AG09309 (cell line): ENCODE measurements around the gene NR5A2.

Source experiments
- DNase-seq: peaks from one replicate; pipeline ENCODE4 v3.0.0-alpha.2; 2010; ENCODE audit warnings: low read depth
- H3K4me3 ChIP-seq: 2 replicates; pipeline ENCODE4 v1.5.1; 2011; ENCODE audit warnings: mild to moderate bottlenecking, low read depth, low read length, moderate library complexity; ENCODE audit not compliant: control insufficient read depth
- TF ChIP-seq, protein P1 (sequence below): IDR thresholded peaks from 2 replicates; pipeline ENCODE4 v1.5.1; 2011; ENCODE audit warnings: mild to moderate bottlenecking, low read depth, low read length, inconsistent platforms; ENCODE audit not compliant: insufficient read depth, control insufficient read depth; ENCODE audit errors: missing control alignments

The NR5A2 gene

DNA sequence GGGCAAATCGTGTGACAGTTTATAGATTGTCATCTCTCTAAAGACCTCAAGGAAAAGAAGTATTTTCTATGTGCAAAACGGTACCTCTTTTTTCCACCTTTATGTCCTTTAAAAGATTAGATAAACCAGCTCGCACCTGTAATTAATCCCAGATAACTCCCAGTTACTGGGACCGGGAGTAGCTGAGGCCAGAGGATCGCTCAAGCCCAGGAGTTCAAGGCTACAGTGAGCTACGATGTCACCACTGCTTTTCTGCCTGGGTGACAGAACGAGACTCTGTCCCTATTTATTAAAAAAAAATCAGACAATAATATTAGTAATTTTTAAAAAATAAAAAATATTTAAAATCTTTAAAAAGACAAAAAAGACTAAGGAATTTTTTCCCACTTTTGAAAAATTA is 141.4 kb downstream of the NR5A2 start:
- no peak for DNase-seq
- TF ChIP-seq, protein P1, sequence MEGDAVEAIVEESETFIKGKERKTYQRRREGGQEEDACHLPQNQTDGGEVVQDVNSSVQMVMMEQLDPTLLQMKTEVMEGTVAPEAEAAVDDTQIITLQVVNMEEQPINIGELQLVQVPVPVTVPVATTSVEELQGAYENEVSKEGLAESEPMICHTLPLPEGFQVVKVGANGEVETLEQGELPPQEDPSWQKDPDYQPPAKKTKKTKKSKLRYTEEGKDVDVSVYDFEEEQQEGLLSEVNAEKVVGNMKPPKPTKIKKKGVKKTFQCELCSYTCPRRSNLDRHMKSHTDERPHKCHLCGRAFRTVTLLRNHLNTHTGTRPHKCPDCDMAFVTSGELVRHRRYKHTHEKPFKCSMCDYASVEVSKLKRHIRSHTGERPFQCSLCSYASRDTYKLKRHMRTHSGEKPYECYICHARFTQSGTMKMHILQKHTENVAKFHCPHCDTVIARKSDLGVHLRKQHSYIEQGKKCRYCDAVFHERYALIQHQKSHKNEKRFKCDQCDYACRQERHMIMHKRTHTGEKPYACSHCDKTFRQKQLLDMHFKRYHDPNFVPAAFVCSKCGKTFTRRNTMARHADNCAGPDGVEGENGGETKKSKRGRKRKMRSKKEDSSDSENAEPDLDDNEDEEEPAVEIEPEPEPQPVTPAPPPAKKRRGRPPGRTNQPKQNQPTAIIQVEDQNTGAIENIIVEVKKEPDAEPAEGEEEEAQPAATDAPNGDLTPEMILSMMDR: no peak
- H3K4me3 ChIP-seq: no peak overlapping the region

DNA sequence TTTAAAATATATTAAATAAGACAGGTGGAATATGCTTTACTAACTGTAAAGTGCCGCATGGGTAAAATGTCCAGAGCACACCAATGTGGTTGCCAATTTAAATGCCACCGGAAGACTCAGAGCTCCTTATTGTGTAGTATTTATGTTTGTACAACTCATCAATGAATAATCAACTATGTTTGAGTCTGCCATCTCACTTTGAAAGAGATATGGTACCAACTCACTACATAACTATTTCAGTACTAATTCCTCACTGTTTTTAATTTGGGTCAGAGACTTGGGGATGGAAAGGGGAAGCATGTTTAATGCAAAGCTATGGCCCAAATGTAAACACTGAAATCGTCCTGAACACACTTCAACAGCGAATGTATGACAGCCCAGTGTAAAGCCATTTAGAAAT is 144.8 kb downstream of the NR5A2 start:
- peak; percentile 3 for DNase-seq
- no peak overlapping the region for H3K4me3 ChIP-seq
- TF ChIP-seq, protein P1: no peak

DNA sequence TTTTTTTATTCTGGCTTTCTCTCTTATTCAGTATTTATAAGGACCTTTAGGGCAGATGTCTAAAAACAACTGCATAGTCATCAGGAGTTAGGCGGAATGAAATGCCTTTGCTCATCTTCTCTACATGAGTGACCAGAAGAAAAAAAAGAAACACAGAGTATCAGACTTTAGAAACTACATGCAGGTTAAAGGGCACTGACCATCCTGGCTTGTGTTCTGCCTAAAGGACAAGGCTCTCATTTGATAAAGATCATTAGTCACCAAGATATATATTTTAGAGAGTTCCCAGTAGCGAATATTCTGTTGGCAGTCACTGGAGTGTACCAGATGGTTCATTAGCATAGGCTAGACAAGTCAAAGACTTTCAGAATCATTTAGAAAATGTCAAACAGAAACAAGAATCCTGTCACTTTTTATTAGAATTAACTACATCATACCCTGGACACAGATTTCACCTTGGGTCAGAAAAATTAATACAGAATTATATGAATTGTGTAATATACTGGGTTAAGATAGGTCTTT is 145.6 kb downstream of the NR5A2 start:
- H3K4me3 ChIP-seq: no peak overlapping the region
- no peak for DNase-seq
- TF ChIP-seq, protein P1: no peak

DNA sequence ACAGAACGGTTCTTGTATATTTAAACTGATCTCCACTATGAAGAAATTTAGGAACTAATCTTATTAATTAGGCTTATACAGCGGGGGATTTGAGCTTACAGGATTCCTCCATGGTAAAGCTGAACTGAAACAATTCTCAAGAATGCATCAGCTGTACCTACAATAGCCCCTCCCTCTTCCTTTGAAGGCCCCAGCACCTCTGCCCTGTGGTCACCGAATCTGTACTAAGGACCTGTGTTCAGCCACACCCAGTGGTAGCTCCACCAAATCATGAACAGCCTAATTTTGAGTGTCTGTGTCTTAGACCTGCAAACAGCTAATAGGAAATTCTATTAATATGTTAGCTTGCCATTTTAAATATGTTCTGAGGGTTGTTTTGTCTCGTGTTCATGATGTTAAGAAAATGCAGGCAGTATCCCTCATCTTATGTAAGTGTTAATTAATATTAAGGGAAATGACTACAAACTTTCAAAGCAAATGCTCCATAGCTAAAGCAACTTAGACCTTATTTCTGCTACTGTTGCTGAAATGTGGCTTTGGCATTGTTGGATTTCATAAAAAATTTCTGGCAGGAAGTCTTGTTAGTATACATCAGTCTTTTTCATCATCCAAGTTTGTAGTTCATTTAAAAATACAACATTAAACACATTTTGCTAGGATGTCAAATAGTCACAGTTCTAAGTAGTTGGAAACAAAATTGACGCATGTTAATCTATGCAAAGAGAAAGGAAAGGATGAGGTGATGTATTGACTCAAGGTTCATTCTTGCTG is 147.2 kb downstream of the NR5A2 start:
- no peak for DNase-seq
- H3K4me3 ChIP-seq: no peak overlapping the region
- TF ChIP-seq, protein P1: no peak

DNA sequence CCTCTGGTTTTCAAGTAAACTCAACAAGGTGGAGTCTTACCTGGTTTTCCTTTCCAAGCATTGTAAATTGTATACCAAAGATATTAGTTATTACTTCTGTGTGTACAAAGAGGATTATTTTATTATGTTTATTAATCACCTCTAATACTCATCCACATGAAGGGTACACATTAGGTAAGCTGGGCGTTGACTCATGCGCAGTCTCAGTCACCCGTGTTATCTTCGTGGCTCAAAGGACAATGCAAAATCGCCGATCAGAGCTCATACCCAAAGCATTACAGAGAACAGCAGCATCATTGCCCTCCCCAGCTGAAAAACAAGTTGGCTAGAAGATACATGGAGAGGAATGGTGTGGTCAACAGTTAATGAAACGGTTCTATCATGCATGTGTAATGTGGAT is 148.7 kb downstream of the NR5A2 start:
- TF ChIP-seq, protein P1: no peak
- H3K4me3 ChIP-seq: no peak overlapping the region
- DNase-seq: no peak

DNA sequence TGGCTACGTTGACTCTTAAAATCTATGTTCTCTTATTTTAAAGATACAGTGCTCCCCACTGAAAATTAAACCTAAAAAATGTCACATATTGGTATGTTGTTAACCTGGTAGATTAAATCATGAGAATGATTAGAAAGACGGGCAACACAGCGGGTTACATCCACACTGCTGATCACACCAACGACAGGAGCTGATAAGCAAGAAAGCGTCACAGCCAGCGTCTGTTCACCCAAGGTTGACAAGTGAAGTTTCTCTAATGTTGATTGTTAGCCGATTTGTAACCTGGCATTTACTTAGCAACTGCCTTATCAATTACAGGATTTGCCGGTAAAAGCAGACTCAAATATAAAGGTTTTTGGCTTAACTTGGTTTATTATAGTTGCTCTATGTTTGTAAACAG is 149.3 kb downstream of the NR5A2 start:
- TF ChIP-seq, protein P1: no peak
- no peak overlapping the region for H3K4me3 ChIP-seq
- DNase-seq: no peak
